ENCODE data around the gene RPS5.

Gene RPS5

GRCh38 chr19:58362272-58362994 lies 24.6 kb upstream of the RPS5 start, which contains the start of gene ZNF497:
Gene ZNF497, minus strand, starts transcription at chr19:58362751. Its CDS starts 5,116 bp downstream, at chr19:58357635.
- DNase-seq = peak; percentile 43
- Histone ChIP-seq H3K27me3 (replicated peaks; ENCODE audit: insufficient read depth, low read length) (no peaks in the 10 kb centered on the region), H2AFZ (ENCODE audit: low read length) (peak within 1 kb of the TSS; percentile 42; the same call in 1 of the 2 replicates), H3K4me3 (ENCODE audit: low read length) (peak within 1 kb of the TSS; percentile 42; the same call in 1 of the 2 replicates), H3K4me1 (ENCODE audit: low read length) (no peaks in the 10 kb centered on the region), H3K9me3 (replicated peaks; ENCODE audit: insufficient read depth, low read length) (no peaks in the 10 kb centered on the region), H3F3A (ENCODE audit: insufficient read depth, low read length) (no peaks in the 10 kb centered on the region), H3K79me2 (ENCODE audit: low read length) (no peaks in the 10 kb centered on the region), H3K27ac (ENCODE audit: low read length) (no peak within 1 kb of the TSS), H3K9me2 (replicated peaks; ENCODE audit: insufficient read depth, low read length) (no peaks in the 10 kb centered on the region), H3K9ac (ENCODE audit: low read length) (no peak within 1 kb of the TSS), H3K36me3 (replicated peaks; ENCODE audit: insufficient read depth, low read length) (no peaks in the 10 kb centered on the region), H3K4me2 (ENCODE audit: low read depth, low read length) (no peak within 1 kb of the TSS; the same call in 1 of the 2 replicates), H4K20me1 (ENCODE audit: insufficient read depth, low read length) (no peaks in the 10 kb centered on the region)
- TF ChIP-seq EZH2phosphoT487 (IDR thresholded peaks at IDR 0.05; ENCODE audit: low read length) = no peak
- TF ChIP-seq EZH2 (optimal IDR thresholded peaks at IDR 0.05; ENCODE audit: low read depth, low read length) = no peak
- no peak for TF ChIP-seq CTCF (IDR thresholded peaks at IDR 0.05; ENCODE audit: low read length)

GRCh38 chr19:58364146-58364545 lies 22.9 kb upstream of the RPS5 start:
- Histone ChIP-seq H3K4me2 (ENCODE audit: low read depth, low read length) (no peak overlapping the region), H2AFZ (ENCODE audit: low read length) (no peak overlapping the region)
- TF ChIP-seq EZH2phosphoT487 (IDR thresholded peaks at IDR 0.05; ENCODE audit: low read length) (no peak), EZH2 (optimal IDR thresholded peaks at IDR 0.05; ENCODE audit: low read depth, low read length) (no peak), CTCF (IDR thresholded peaks at IDR 0.05; ENCODE audit: low read length) (no peak)

GRCh38 chr19:58366585-58367430 lies 20.3 kb upstream of the RPS5 start:
- DNase-seq = no peak
- Histone ChIP-seq H3K36me3 (replicated peaks; ENCODE audit: insufficient read depth, low read length) (no peaks in the 10 kb centered on the region), H3K4me1 (ENCODE audit: low read length) (no peaks in the 10 kb centered on the region), H2AFZ (ENCODE audit: low read length) (no peak overlapping the region), H3K9me2 (replicated peaks; ENCODE audit: insufficient read depth, low read length) (no peaks in the 10 kb centered on the region), H3K9me3 (replicated peaks; ENCODE audit: insufficient read depth, low read length) (no peaks in the 10 kb centered on the region), H3F3A (ENCODE audit: insufficient read depth, low read length) (no peaks in the 10 kb centered on the region), H3K9ac (ENCODE audit: low read length) (no peak overlapping the region), H3K79me2 (ENCODE audit: low read length) (no peaks in the 10 kb centered on the region), H4K20me1 (ENCODE audit: insufficient read depth, low read length) (no peaks in the 10 kb centered on the region), H3K27me3 (replicated peaks; ENCODE audit: insufficient read depth, low read length) (no peaks in the 10 kb centered on the region), H3K27ac (ENCODE audit: low read length) (no peak overlapping the region), H3K4me3 (ENCODE audit: low read length) (no peak overlapping the region), H3K4me2 (ENCODE audit: low read depth, low read length) (no peak overlapping the region)
- TF ChIP-seq CTCF (IDR thresholded peaks at IDR 0.05; ENCODE audit: low read length) (no peak), EZH2 (optimal IDR thresholded peaks at IDR 0.05; ENCODE audit: low read depth, low read length) (no peak), EZH2phosphoT487 (IDR thresholded peaks at IDR 0.05; ENCODE audit: low read length) (no peak)

More at GRCh38 chr19:58364146-58364545, 22.9 kb upstream of the RPS5 start:
- no peak for DNase-seq
- H3K9ac ChIP-seq (ENCODE audit: low read length) = no peak overlapping the region
- no peaks in the 10 kb centered on the region for H3K9me2 ChIP-seq (replicated peaks; ENCODE audit: insufficient read depth, low read length)
- no peaks in the 10 kb centered on the region for H3F3A ChIP-seq (ENCODE audit: insufficient read depth, low read length)
- no peaks in the 10 kb centered on the region for H3K27me3 ChIP-seq (replicated peaks; ENCODE audit: insufficient read depth, low read length)
- no peaks in the 10 kb centered on the region for H3K4me1 ChIP-seq (ENCODE audit: low read length)
- no peaks in the 10 kb centered on the region for H3K36me3 ChIP-seq (replicated peaks; ENCODE audit: insufficient read depth, low read length)
- no peaks in the 10 kb centered on the region for H3K79me2 ChIP-seq (ENCODE audit: low read length)
- no peak overlapping the region for H3K27ac ChIP-seq (ENCODE audit: low read length)
- H3K4me3 ChIP-seq (ENCODE audit: low read length) = no peak overlapping the region
- H4K20me1 ChIP-seq (ENCODE audit: insufficient read depth, low read length) = no peaks in the 10 kb centered on the region
- H3K9me3 ChIP-seq (replicated peaks; ENCODE audit: insufficient read depth, low read length) = no peaks in the 10 kb centered on the region
